Cardiac fibroblast (primary cell): ENCODE data around the gene DYNC1I1.

Source experiments
- DNase-seq, 2 donors: peaks; one replicate each; pipeline versions ENCODE4 v3.0.0 to v3.0.0-alpha.2; 2010; ENCODE audit warnings: low read depth in 2 of 2
- H3K4me3 ChIP-seq, 2 donors: replicated peaks in 1 of 2; 1 replicate in 1 of 2; 2 replicates in 1 of 2; pipeline ENCODE4 v1.5.1; 2011; ENCODE audit warnings: low read depth in 2 of 2, low read length in 2 of 2, mild to moderate bottlenecking in 2 of 2, moderate library complexity in 1 of 2
- TF ChIP-seq, protein P1 (sequence below): IDR thresholded peaks from one replicate; pipeline ENCODE4 v1.5.1; 2011; ENCODE audit warnings: low read depth, mild to moderate bottlenecking, low read length, inconsistent platforms

Gene DYNC1I1

GRCh38 chr7:95910341-95910740 lies 138.0 kb downstream of the DYNC1I1 start:
- TF ChIP-seq, protein P1, sequence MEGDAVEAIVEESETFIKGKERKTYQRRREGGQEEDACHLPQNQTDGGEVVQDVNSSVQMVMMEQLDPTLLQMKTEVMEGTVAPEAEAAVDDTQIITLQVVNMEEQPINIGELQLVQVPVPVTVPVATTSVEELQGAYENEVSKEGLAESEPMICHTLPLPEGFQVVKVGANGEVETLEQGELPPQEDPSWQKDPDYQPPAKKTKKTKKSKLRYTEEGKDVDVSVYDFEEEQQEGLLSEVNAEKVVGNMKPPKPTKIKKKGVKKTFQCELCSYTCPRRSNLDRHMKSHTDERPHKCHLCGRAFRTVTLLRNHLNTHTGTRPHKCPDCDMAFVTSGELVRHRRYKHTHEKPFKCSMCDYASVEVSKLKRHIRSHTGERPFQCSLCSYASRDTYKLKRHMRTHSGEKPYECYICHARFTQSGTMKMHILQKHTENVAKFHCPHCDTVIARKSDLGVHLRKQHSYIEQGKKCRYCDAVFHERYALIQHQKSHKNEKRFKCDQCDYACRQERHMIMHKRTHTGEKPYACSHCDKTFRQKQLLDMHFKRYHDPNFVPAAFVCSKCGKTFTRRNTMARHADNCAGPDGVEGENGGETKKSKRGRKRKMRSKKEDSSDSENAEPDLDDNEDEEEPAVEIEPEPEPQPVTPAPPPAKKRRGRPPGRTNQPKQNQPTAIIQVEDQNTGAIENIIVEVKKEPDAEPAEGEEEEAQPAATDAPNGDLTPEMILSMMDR, result no peak
- H3K4me3 ChIP-seq, result no peak overlapping the region
- no peak for DNase-seq

DNA sequence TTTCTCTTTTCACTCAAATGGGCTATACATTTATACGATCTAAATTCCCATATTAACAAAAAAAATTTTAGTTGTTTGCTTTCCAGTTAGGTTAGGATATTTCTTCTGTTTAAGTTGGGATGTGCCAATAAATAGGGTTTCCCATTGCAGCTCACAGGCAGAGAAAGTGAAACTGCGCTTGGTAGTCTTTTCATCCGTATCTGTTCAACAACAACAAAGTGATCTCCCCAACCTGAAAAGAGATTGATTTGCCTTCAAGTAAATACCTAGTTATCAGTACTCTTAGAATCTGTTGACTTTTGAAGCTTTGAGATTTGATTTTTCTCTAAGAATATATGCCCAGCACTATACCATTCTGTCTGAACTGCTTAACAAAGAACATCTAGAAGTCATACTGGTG lies 143.4 kb downstream of the DYNC1I1 start:
- TF ChIP-seq, protein P1, result no peak
- H3K4me3 ChIP-seq, result no peak overlapping the region
- DNase-seq, result no peak

- no peak overlapping the region for H3K4me3 ChIP-seq
- TF ChIP-seq, protein P1, result peak; percentile 84
- DNase-seq, result peak; percentile 77 to 78
These were observed 144.4 kb downstream of the DYNC1I1 start for GRCh38 chr7:95916573-95917297.

DNA sequence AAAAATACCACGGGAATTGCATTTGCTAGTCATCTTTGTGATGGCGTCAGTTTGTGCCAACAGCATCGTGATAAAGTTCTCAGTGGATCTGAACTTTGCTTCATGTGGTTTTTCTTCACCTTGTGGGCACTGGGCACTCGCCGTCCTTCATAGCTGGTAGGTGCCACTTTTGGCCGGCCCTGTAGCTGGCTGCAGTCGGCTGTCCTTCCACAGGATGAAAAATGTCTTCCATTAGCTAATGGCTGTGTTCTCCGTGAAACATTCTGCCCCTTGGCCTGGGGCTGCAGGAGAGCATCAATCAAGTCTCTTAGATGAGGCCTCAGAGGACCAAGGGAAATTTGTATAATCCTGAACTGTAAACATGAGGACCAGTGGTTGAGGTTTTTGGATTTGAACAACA lies 145.3 kb downstream of the DYNC1I1 start:
- TF ChIP-seq, protein P1, result no peak
- DNase-seq, result no peak
- H3K4me3 ChIP-seq, result no peak overlapping the region

DNA sequence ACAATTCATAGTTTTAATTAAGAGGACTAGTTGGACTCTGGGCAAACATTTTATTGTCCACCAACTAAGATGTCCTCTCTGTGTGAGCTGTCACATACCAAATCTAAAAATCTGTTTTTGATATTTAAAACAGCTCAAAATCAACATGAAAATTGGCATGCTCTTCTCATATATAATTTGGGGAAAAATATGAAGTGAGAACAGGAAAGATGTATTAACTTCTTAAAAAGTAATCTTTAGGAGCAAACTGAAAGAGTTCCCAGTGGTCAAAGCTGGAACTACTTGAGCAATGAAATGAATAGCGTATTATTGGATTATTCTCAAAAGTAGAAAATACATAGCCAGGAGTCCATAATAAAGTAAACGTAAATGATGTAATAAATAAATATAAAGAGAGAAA lies 147.2 kb downstream of the DYNC1I1 start:
- no peak overlapping the region for H3K4me3 ChIP-seq
- DNase-seq, result peak in 1 of 2 donors; percentile 2
- TF ChIP-seq, protein P1, result peak; percentile 1

DNA sequence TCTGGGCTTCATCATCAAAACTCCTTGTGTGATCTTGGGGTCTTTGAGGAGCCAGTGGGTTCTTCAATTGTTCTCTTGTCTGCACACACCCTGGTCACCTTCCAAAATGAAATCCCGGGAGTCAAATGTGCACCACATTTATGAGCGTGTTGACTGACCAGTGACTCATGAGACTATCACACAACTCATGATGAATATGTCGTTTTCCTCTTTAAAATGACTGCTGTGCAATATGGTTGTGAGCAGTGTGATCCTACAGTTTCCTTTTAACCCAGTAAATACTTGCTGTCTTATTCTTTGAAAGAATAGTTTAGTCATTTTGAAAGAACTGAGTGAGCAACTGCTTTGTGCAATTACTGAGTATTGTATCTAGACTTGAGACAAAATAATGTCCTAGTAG lies 149.2 kb downstream of the DYNC1I1 start:
- DNase-seq, result peak in 1 of 2 donors; percentile 54
- no peak overlapping the region for H3K4me3 ChIP-seq
- TF ChIP-seq, protein P1, result no peak

DNA sequence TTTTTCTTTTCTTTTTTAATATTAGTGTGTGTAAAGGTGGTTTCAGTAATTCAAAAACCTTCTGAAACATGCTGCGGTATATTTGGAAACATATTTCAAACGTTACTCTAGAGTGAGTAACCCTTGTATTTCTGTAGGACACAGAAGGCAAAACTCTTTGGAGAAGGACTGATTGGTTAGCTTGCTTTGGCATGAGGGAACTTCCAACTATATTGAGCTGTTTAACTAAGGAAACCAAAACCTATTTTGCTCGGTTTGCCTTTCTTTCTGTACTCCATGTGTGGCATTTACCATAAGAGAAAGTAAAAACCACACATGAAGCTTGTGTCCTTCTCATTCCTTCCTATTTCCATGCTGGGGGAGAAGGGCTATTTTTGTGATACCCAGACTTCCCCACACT lies 149.8 kb downstream of the DYNC1I1 start:
- no peak overlapping the region for H3K4me3 ChIP-seq
- peak in 1 of 2 donors; percentile 50 for DNase-seq
- TF ChIP-seq, protein P1, result no peak
